H1 (cell line): ENCODE measurements around the gene RARA. TPM values are rescaled to one million over a fixed set of nuclear protein-coding genes. Genes with fewer than 3 reads are reported as not detected.

Source experiments
- CTCF ChIA-PET: fragments of 300-600 bp; sonication (Branson Sonifier 250); formaldehyde crosslinking; loops from one replicate; lab custom pipeline; 2021; ENCODE audit not compliant: partially characterized antibody; lab: Charles Lee
- POLR2A ChIA-PET: fragments of 300-600 bp; sonication (Branson Sonifier 250); formaldehyde crosslinking; loops from one replicate; lab custom pipeline; 2021; ENCODE audit warnings: inconsistent platforms; ENCODE audit not compliant: partially characterized antibody; lab: Charles Lee
- DNase-seq, 2 experiments: peaks; one replicate each; pipeline versions ENCODE4 v3.0.0 to v3.0.0-alpha.2; 2010 to 2022; ENCODE audit warnings: low spot score in 2 of 2, low read depth in 1 of 2, mixed read lengths in 1 of 2
- FAIRE-seq: peaks from 2 replicates; lab custom pipeline; 2011; peaks lifted over from hg19 to GRCh38; lab: Jason Lieb, UNC
- H2AFZ ChIP-seq: 2 replicates; pipeline ENCODE4 v1.8.1; 2012; ENCODE audit warnings: low read length, inconsistent platforms
- H2AK5ac ChIP-seq: 2 replicates; pipeline ENCODE4 v1.6.1; 2013; ENCODE audit warnings: low read depth, low read length
- H2BK120ac ChIP-seq: replicated peaks from 2 replicates; pipeline ENCODE3; 2013; ENCODE audit warnings: low read depth, low read length, inconsistent platforms
- H2BK12ac ChIP-seq: 2 replicates; pipeline ENCODE4 v1.6.1; 2013; ENCODE audit warnings: low read depth, low read length
- H2BK15ac ChIP-seq: 2 replicates; pipeline ENCODE4 v1.6.1; 2013; ENCODE audit warnings: low read length
- H2BK20ac ChIP-seq: 2 replicates; pipeline ENCODE4 v1.6.1; 2013; ENCODE audit warnings: low read length
- H2BK5ac ChIP-seq: 2 replicates; pipeline ENCODE4 v1.6.1; 2013; ENCODE audit warnings: low read depth, low read length
- H3K14ac ChIP-seq: 2 replicates; pipeline ENCODE4 v1.6.1; 2013; ENCODE audit warnings: inconsistent platforms; ENCODE audit not compliant: insufficient read length
- H3K18ac ChIP-seq: 2 replicates; pipeline ENCODE4 v1.6.1; 2013; ENCODE audit warnings: low read length; ENCODE audit errors: extremely low read depth
- H3K23ac ChIP-seq: 2 replicates; pipeline ENCODE4 v1.6.1; 2013; ENCODE audit warnings: inconsistent platforms; ENCODE audit not compliant: insufficient read length
- H3K23me2 ChIP-seq: 2 replicates; pipeline ENCODE4 v1.6.1; 2013; ENCODE audit warnings: low read depth, low read length
- H3K27ac ChIP-seq: 2 replicates; pipeline ENCODE4 v1.6.1; 2011; ENCODE audit warnings: low read depth, low read length, inconsistent platforms
- H3K27me3 ChIP-seq, 4 experiments: replicated peaks in 1 of 4; 1 replicate in 1 of 4; 2 replicates in 3 of 4; pipeline versions ENCODE4 v1.6.1 to v1.8.1; 2011 to 2013; ENCODE audit warnings: low read length in 3 of 4, mild to moderate bottlenecking in 3 of 4, inconsistent platforms in 2 of 4, mixed read lengths in 2 of 4, moderate library complexity in 1 of 4; ENCODE audit not compliant: control insufficient read depth in 3 of 4, insufficient read depth in 3 of 4; ENCODE audit errors: extremely low read depth in 1 of 4
- H3K36me3 ChIP-seq, 4 experiments: 2 replicates each; pipeline versions ENCODE4 v1.6.1 to v1.8.1; 2011 to 2013; ENCODE audit warnings: mild to moderate bottlenecking in 4 of 4, low read length in 3 of 4, moderate library complexity in 2 of 4, control low read depth in 1 of 4, inconsistent platforms in 1 of 4; ENCODE audit not compliant: insufficient read depth in 4 of 4, control insufficient read depth in 2 of 4
- H3K4ac ChIP-seq: replicated peaks from 2 replicates; pipeline ENCODE3; 2013; ENCODE audit warnings: low read length, low read depth, mixed read lengths, inconsistent platforms; ENCODE audit not compliant: insufficient read length
- H3K4me1 ChIP-seq, 4 experiments: replicated peaks in 1 of 4; 1 replicate in 1 of 4; 2 replicates in 3 of 4; pipeline versions ENCODE4 v1.6.1 to v1.8.1; 2011 to 2013; ENCODE audit warnings: low read length in 3 of 4, inconsistent platforms in 2 of 4, mixed read lengths in 1 of 4; ENCODE audit not compliant: insufficient read depth in 4 of 4, control insufficient read depth in 3 of 4
- H3K4me2 ChIP-seq, 2 experiments: 2 replicates each; pipeline versions ENCODE4 v1.6.1 to v1.8.1; 2011 to 2013; ENCODE audit warnings: low read depth in 2 of 2, low read length in 2 of 2, control low read depth in 1 of 2, inconsistent platforms in 1 of 2, mild to moderate bottlenecking in 1 of 2; ENCODE audit not compliant: insufficient read depth in 1 of 2
- H3K4me3 ChIP-seq, 4 experiments: fragments of 200-600, 300-600 bp in 1 of 4; sonication (generic), shearing (Covaris generic), sonication (Bioruptor Twin) in 1 of 4; 2 replicates each; pipeline versions ENCODE4 v1.5.1 to v1.8.1; 2011 to 2016; ENCODE audit warnings: low read length in 4 of 4, low read depth in 3 of 4, control low read depth in 2 of 4, inconsistent platforms in 2 of 4, mild to moderate bottlenecking in 2 of 4, mixed read lengths in 1 of 4, moderate library complexity in 1 of 4; ENCODE audit not compliant: insufficient read depth in 2 of 4; ENCODE audit errors: extremely low read depth in 1 of 4
- H3K56ac ChIP-seq: replicated peaks from 2 replicates; pipeline ENCODE3; 2013; ENCODE audit warnings: low read depth, mild to moderate bottlenecking, mixed read lengths, low read length, inconsistent platforms; ENCODE audit not compliant: insufficient read length
- H3K79me1 ChIP-seq: 2 replicates; pipeline ENCODE4 v1.6.1; 2013; ENCODE audit warnings: low read depth, low read length, control low read depth
- H3K79me2 ChIP-seq, 2 experiments: 2 replicates each; pipeline versions ENCODE4 v1.6.1 to v1.8.1; 2012 to 2013; ENCODE audit warnings: low read length in 2 of 2, mild to moderate bottlenecking in 2 of 2, inconsistent platforms in 1 of 2; ENCODE audit not compliant: insufficient read depth in 2 of 2, control insufficient read depth in 1 of 2
- H3K9ac ChIP-seq, 4 experiments: replicated peaks in 1 of 4; 1 replicate in 1 of 4; 2 replicates in 3 of 4; pipeline versions ENCODE4 v1.6.1 to v1.8.1; 2011 to 2013; ENCODE audit warnings: low read depth in 3 of 4, low read length in 3 of 4, control low read depth in 2 of 4, mild to moderate bottlenecking in 2 of 4, moderate library complexity in 2 of 4, inconsistent platforms in 1 of 4; ENCODE audit errors: extremely low read depth in 1 of 4
- H3K9me3 ChIP-seq, 2 experiments: 2 replicates each; pipeline versions ENCODE4 v1.6.1 to v1.8.1; 2012 to 2013; ENCODE audit warnings: mild to moderate bottlenecking in 2 of 2, moderate library complexity in 2 of 2, control low read depth in 1 of 2, inconsistent platforms in 1 of 2, low read depth in 1 of 2, low read length in 1 of 2, mixed read lengths in 1 of 2; ENCODE audit not compliant: insufficient read depth in 2 of 2
- H4K20me1 ChIP-seq, 2 experiments: replicated peaks in 1 of 2; 2 replicates each; pipeline versions ENCODE3 to v1.8.1; 2011 to 2013; ENCODE audit warnings: inconsistent platforms in 2 of 2, low read length in 2 of 2, mild to moderate bottlenecking in 1 of 2; ENCODE audit not compliant: insufficient read depth in 2 of 2, control insufficient read depth in 1 of 2
- H4K5ac ChIP-seq: 2 replicates; pipeline ENCODE4 v1.6.1; 2013; ENCODE audit warnings: low read length, low read depth, mixed read lengths, inconsistent platforms; ENCODE audit not compliant: insufficient read length
- H4K8ac ChIP-seq: 2 replicates; pipeline ENCODE4 v1.8.0; 2013; ENCODE audit warnings: mild to moderate bottlenecking, moderate library complexity, low read length, inconsistent platforms; ENCODE audit not compliant: insufficient read depth; ENCODE audit errors: extremely low read depth
- H4K91ac ChIP-seq: replicated peaks from 2 replicates; pipeline ENCODE3; 2013; ENCODE audit warnings: low read length, mixed read lengths, inconsistent platforms; ENCODE audit not compliant: insufficient read length
- CREB1 ChIP-seq: IDR thresholded peaks from 2 replicates; pipeline ENCODE4 v1.6.1; 2012; ENCODE audit warnings: inconsistent platforms
- JUND ChIP-seq: IDR thresholded peaks from 2 replicates; pipeline ENCODE4 v1.6.1; 2011; ENCODE audit warnings: mild to moderate bottlenecking, improper control_type of control experiment, low read length
- KDM4A ChIP-seq: IDR thresholded peaks from one replicate; pipeline ENCODE4 v1.7.1; 2012; ENCODE audit warnings: low read depth, mild to moderate bottlenecking, moderate library complexity, low read length, inconsistent platforms; ENCODE audit not compliant: severe bottlenecking
- NRF1 ChIP-seq: IDR thresholded peaks from 2 replicates; pipeline ENCODE4 v1.6.1; 2011; ENCODE audit warnings: mild to moderate bottlenecking, low read depth, low read length, improper control_type of control experiment
- RAD21 ChIP-seq, 2 experiments: IDR thresholded peaks in 1 of 2; conservative IDR thresholded peaks in 1 of 2; 2 replicates each; pipeline ENCODE4 v1.6.1; 2011; ENCODE audit warnings: low read depth in 2 of 2, low read length in 2 of 2, improper control_type of control experiment in 1 of 2, inconsistent platforms in 1 of 2, mild to moderate bottlenecking in 1 of 2, moderate library complexity in 1 of 2
- RNF2 ChIP-seq: fragments of 200-900, 300-1000 bp; sonication (generic); IDR thresholded peaks from 2 replicates; pipeline ENCODE4 v1.7.1; 2016; ENCODE audit warnings: borderline replicate concordance, low read depth, mild to moderate bottlenecking, antibody characterized with exemption, low read length; ENCODE audit not compliant: poor library complexity, severe bottlenecking; ENCODE audit errors: missing control alignments
- SIN3A ChIP-seq, 2 experiments: IDR thresholded peaks in 1 of 2; conservative IDR thresholded peaks in 1 of 2; 2 replicates each; pipeline ENCODE4 v1.6.1; 2011 to 2012; ENCODE audit warnings: low read length in 2 of 2, improper control_type of control experiment in 1 of 2, low read depth in 1 of 2, mild to moderate bottlenecking in 1 of 2
- TAF7 ChIP-seq: optimal IDR thresholded peaks from 2 replicates; pipeline ENCODE3; 2011; ENCODE audit warnings: low read depth, mild to moderate bottlenecking, inconsistent platforms, low read length, moderate library complexity, borderline replicate concordance
- TEAD4 ChIP-seq: IDR thresholded peaks from 2 replicates; pipeline ENCODE4 v1.6.1; 2012; ENCODE audit warnings: low read depth, low read length, inconsistent platforms, mixed read lengths
- WGBS, 2 experiments: shearing (Covaris generic) in 1 of 2; methylation state at CpG; one replicate each; pipeline versions ENCODE4 v1.1.6 to v1.1.7; 2013 to 2015; ENCODE audit warnings: low lambda C conversion rate in 2 of 2, mixed read lengths in 2 of 2, inconsistent platforms in 1 of 2, low coverage in 1 of 2, missing lambda C conversion rate in 1 of 2; ENCODE audit not compliant: insufficient replicate concordance in 2 of 2, insufficient coverage in 1 of 2, insufficient read length in 1 of 2; ENCODE audit errors: extremely low coverage in 1 of 2, missing lambda C conversion rate in 1 of 2; 5-methylcytosine and 5-hydroxymethylcytosine counted together
- polyA plus RNA-seq, 7 experiments: library from polyadenylated mRNA; depleted of rRNA in 3 of 7; stranded (reverse) in 5 of 7; unstranded in 2 of 7; fragments of >200 nt in 5 of 7; fragments of 200-250 nt in 2 of 7; gene quantifications; 1 replicate in 5 of 7; 2 replicates in 1 of 7; 4 replicates in 1 of 7; pipeline versions ENCODE4 v1.2.1 to v1.2.3, GENCODE V29; 2011 to 2013; ENCODE audit warnings: missing spikeins in 2 of 7, mixed read lengths in 2 of 7
- total RNA-seq: library from RNA; stranded (reverse); fragmentation: NEBNext Ultra II Directional; extraction: Animal tissue kit (Norgen Biotek cat#: 25700); gene quantifications from 2 replicates; pipeline ENCODE4 v1.2.1, GENCODE V29; 2021
- TF ChIP-seq, protein P1 (sequence below): IDR thresholded peaks from 2 replicates; pipeline ENCODE4 v1.6.1; 2012; ENCODE audit warnings: inconsistent platforms
- TF ChIP-seq, protein P2 (sequence below): IDR thresholded peaks from 2 replicates; pipeline ENCODE4 v1.6.1; 2011; ENCODE audit warnings: low read depth, mild to moderate bottlenecking, low read length; ENCODE audit not compliant: insufficient read depth

The RARA gene
- total and polyA plus RNA-seq, 2 of the 8 experiments (the other 6 are each of a cell fraction or from before 2014, with no cell fraction given) = 4.4 to 16.5 TPM

DNA sequence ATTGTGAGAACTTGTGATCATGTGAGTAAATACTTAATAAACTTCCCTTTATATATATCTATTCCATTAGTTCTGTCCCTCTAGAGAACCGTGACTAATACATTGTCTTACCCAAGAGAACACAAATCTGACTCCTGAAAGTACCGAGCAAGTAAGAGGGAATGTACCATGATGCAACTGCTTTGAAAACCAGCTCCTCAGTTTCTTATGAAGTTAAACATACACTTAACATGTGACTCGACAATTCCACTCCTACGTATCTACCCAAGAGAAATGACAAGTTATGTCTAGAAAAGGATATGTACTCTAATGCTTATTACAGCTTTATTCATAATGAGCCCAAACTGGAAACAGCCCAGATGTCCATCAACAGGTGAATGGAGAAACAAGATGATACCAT lies 64.3 kb downstream of the RARA start:
- FAIRE-seq (no peak), DNase-seq (no peak)
- H3K4me3 ChIP-seq = no peak overlapping the region
- ChIA-PET POLR2A (no interaction called here), CTCF (interaction anchor here (0.5 to 3.7 kb wide), 3 partner anchors 11 to 247 kb away, joined by 4 to 17 read pairs (median 5); no protein-coding TSS in a partner anchor)
- WGBS, 2 experiments = 97% methylated on average over 4 of the region's 4 CpGs; no CpG with 5 or more reads in 1 of the 2 experiments
- no peak overlapping the region for H2BK15ac ChIP-seq
- no peak overlapping the region for H3K27ac ChIP-seq
- H3K14ac ChIP-seq = no peak overlapping the region
- no peak overlapping the region for H3K18ac ChIP-seq
- no peak overlapping the region for H3K23ac ChIP-seq
- H3K56ac ChIP-seq = no peak overlapping the region
- no peak overlapping the region for H2AK5ac ChIP-seq
- H3K27me3 ChIP-seq = no peaks in the 10 kb centered on the region
- H3K4ac ChIP-seq = no peak overlapping the region
- H3K79me2 ChIP-seq = no peaks in the 10 kb centered on the region
- peaks cover 0 to 2% of the 10 kb centered on the region in 2 experiments; a peak in 1 of 4 replicates for H3K9me3 ChIP-seq
- H3K4me2 ChIP-seq = no peak overlapping the region
- no peak overlapping the region for H2AFZ ChIP-seq
- H3K79me1 ChIP-seq = no peaks in the 10 kb centered on the region
- no peak overlapping the region for H4K8ac ChIP-seq
- H2BK20ac ChIP-seq = no peak overlapping the region
- no peak overlapping the region for H2BK120ac ChIP-seq
- H2BK5ac ChIP-seq = no peak overlapping the region
- H3K4me1 ChIP-seq = peaks cover 0 to 6% (median 4%) of the 10 kb centered on the region in 4 experiments; a peak in 3 of 7 replicates
- no peaks in the 10 kb centered on the region for H3K36me3 ChIP-seq
- H3K23me2 ChIP-seq = no peaks in the 10 kb centered on the region
- TF ChIP-seq, protein P1, sequence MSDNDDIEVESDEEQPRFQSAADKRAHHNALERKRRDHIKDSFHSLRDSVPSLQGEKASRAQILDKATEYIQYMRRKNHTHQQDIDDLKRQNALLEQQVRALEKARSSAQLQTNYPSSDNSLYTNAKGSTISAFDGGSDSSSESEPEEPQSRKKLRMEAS = no peak
- no peak for TF ChIP-seq RAD21 (IDR thresholded peaks at IDR 0.05 in 1 of 2, conservative IDR thresholded peaks at IDR 0.05 in 1 of 2; ENCODE audit: low read depth in 2 of 2, low read length in 2 of 2)
- no peak for TF ChIP-seq NRF1
- no peak for TF ChIP-seq JUND
- TF ChIP-seq TEAD4 = no peak
- no peak for TF ChIP-seq CREB1
- TF ChIP-seq, protein P2, sequence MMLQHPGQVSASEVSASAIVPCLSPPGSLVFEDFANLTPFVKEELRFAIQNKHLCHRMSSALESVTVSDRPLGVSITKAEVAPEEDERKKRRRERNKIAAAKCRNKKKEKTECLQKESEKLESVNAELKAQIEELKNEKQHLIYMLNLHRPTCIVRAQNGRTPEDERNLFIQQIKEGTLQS = no peak
- TF ChIP-seq SIN3A (conservative IDR thresholded peaks at IDR 0.05 in 1 of 2, IDR thresholded peaks at IDR 0.05 in 1 of 2; ENCODE audit: low read depth in 1 of 2, low read length in 2 of 2) = no peak
- no peak for TF ChIP-seq TAF7
- no peak for TF ChIP-seq RNF2
- no peak for TF ChIP-seq KDM4A
- no peak overlapping the region for H2BK12ac ChIP-seq
- H4K5ac ChIP-seq = no peak overlapping the region
- H3K9ac ChIP-seq = no peak overlapping the region
- H4K91ac ChIP-seq = no peak overlapping the region
- no peaks in the 10 kb centered on the region for H4K20me1 ChIP-seq
